Measurements from ENCODE around the gene TLL2.

The TLL2 gene

GRCh38 chr10:96384506-96384905 lies 129.2 kb downstream of the TLL2 start:
- DNase-seq (ENCODE audit: extremely low spot score), result no peak
- POLR2A ChIA-PET, result no interaction called here
- CTCF ChIA-PET, result no interaction called here
- TF ChIP-seq NFRKB (IDR thresholded peaks at IDR 0.05) (no peak), TARDBP (IDR thresholded peaks at IDR 0.05) (no peak), ZNF384 (IDR thresholded peaks at IDR 0.05) (no peak), L3MBTL2 (conservative IDR thresholded peaks at IDR 0.05) (no peak), FOXA1 (IDR thresholded peaks at IDR 0.05) (no peak), SP1 (IDR thresholded peaks at IDR 0.05) (no peak), ELF4 (IDR thresholded peaks at IDR 0.05) (no peak), HDGF (IDR thresholded peaks at IDR 0.05; ENCODE audit: borderline replicate concordance) (no peak), BHLHE40 (IDR thresholded peaks at IDR 0.05; ENCODE audit: borderline replicate concordance) (no peak), ARNT (IDR thresholded peaks at IDR 0.05) (no peak), PKNOX1 (IDR thresholded peaks at IDR 0.05) (no peak), CTBP1 (IDR thresholded peaks at IDR 0.05; ENCODE audit: borderline replicate concordance) (no peak)

- no peak for DNase-seq (ENCODE audit: extremely low spot score)
- ChIA-PET CTCF (interaction anchor here (0.5 to 0.8 kb wide), 2 partner anchors 33 to 224 kb away, joined by 3 to 4 read pairs; no protein-coding TSS in a partner anchor), POLR2A (no interaction called here)
- TF ChIP-seq SUZ12 (IDR thresholded peaks at IDR 0.05), result no peak
- TF ChIP-seq CTBP1 (IDR thresholded peaks at IDR 0.05; ENCODE audit: borderline replicate concordance), result no peak
- TF ChIP-seq ZNF384 (IDR thresholded peaks at IDR 0.05), result no peak
- no peak for TF ChIP-seq TARDBP (IDR thresholded peaks at IDR 0.05)
- TF ChIP-seq PKNOX1 (IDR thresholded peaks at IDR 0.05), result no peak
These were observed 132.9 kb downstream of the TLL2 start for GRCh38 chr10:96380821-96381220.

GRCh38 chr10:96379758-96380157 lies 134.0 kb downstream of the TLL2 start:
- TF ChIP-seq TARDBP (IDR thresholded peaks at IDR 0.05) (no peak), LEF1 (IDR thresholded peaks at IDR 0.05; ENCODE audit: borderline replicate concordance) (no peak), FOXA1 (IDR thresholded peaks at IDR 0.05) (no peak), FOXK2 (IDR thresholded peaks at IDR 0.05) (no peak), FOXM1 (IDR thresholded peaks at IDR 0.05; ENCODE audit: borderline replicate concordance) (no peak), ARNT (IDR thresholded peaks at IDR 0.05) (no peak), ELF4 (IDR thresholded peaks at IDR 0.05) (no peak), ZNF384 (IDR thresholded peaks at IDR 0.05) (no peak), CTBP1 (IDR thresholded peaks at IDR 0.05; ENCODE audit: borderline replicate concordance) (no peak), SP1 (IDR thresholded peaks at IDR 0.05) (no peak), PKNOX1 (IDR thresholded peaks at IDR 0.05) (no peak), BHLHE40 (IDR thresholded peaks at IDR 0.05; ENCODE audit: borderline replicate concordance) (no peak), SUZ12 (IDR thresholded peaks at IDR 0.05) (no peak), L3MBTL2 (conservative IDR thresholded peaks at IDR 0.05) (no peak), NFRKB (IDR thresholded peaks at IDR 0.05) (no peak), HDGF (IDR thresholded peaks at IDR 0.05; ENCODE audit: borderline replicate concordance) (no peak)

GRCh38 chr10:96378741-96379140 lies 135.0 kb downstream of the TLL2 start:
- no peak for TF ChIP-seq PKNOX1 (IDR thresholded peaks at IDR 0.05)
- TF ChIP-seq FOXK2 (IDR thresholded peaks at IDR 0.05), result no peak
- no peak for TF ChIP-seq FOXM1 (IDR thresholded peaks at IDR 0.05; ENCODE audit: borderline replicate concordance)
- no peak for TF ChIP-seq FOXA1 (IDR thresholded peaks at IDR 0.05)
- no peak for TF ChIP-seq CTBP1 (IDR thresholded peaks at IDR 0.05; ENCODE audit: borderline replicate concordance)
- no peak for TF ChIP-seq TARDBP (IDR thresholded peaks at IDR 0.05)
- TF ChIP-seq NFRKB (IDR thresholded peaks at IDR 0.05), result no peak
- no peak for TF ChIP-seq ARNT (IDR thresholded peaks at IDR 0.05)
- no peak for TF ChIP-seq L3MBTL2 (conservative IDR thresholded peaks at IDR 0.05)
- no peak for TF ChIP-seq BHLHE40 (IDR thresholded peaks at IDR 0.05; ENCODE audit: borderline replicate concordance)
- TF ChIP-seq SP1 (IDR thresholded peaks at IDR 0.05), result no peak
- TF ChIP-seq ELF4 (IDR thresholded peaks at IDR 0.05), result no peak
- TF ChIP-seq LEF1 (IDR thresholded peaks at IDR 0.05; ENCODE audit: borderline replicate concordance), result no peak
- no peak for TF ChIP-seq HDGF (IDR thresholded peaks at IDR 0.05; ENCODE audit: borderline replicate concordance)
- no peak for TF ChIP-seq SUZ12 (IDR thresholded peaks at IDR 0.05)
- no peak for TF ChIP-seq ZNF384 (IDR thresholded peaks at IDR 0.05)
- POLR2A ChIA-PET, result no interaction called here
- CTCF ChIA-PET, result no interaction called here

More at GRCh38 chr10:96379758-96380157, 134.0 kb downstream of the TLL2 start:
- ChIA-PET CTCF (no interaction called here), POLR2A (no interaction called here)
- no peak for DNase-seq (ENCODE audit: extremely low spot score)

GRCh38 chr10:96377816-96378294 lies 135.9 kb downstream of the TLL2 start:
- ChIA-PET POLR2A (no interaction called here), CTCF (interaction anchor here (0.6 to 1.1 kb wide), 2 partner anchors 9 to 136 kb away, joined by 3 read pairs; no protein-coding TSS in a partner anchor)
- no peak for TF ChIP-seq CTBP1 (IDR thresholded peaks at IDR 0.05; ENCODE audit: borderline replicate concordance)
- TF ChIP-seq TARDBP (IDR thresholded peaks at IDR 0.05), result no peak
- no peak for DNase-seq (ENCODE audit: extremely low spot score)

More at GRCh38 chr10:96378741-96379140, 135.0 kb downstream of the TLL2 start:
- no peak for DNase-seq (ENCODE audit: extremely low spot score)

- no peak for TF ChIP-seq LEF1 (IDR thresholded peaks at IDR 0.05; ENCODE audit: borderline replicate concordance)
- TF ChIP-seq PKNOX1 (IDR thresholded peaks at IDR 0.05), result no peak
- TF ChIP-seq FOXM1 (IDR thresholded peaks at IDR 0.05; ENCODE audit: borderline replicate concordance), result no peak
- no peak for TF ChIP-seq TARDBP (IDR thresholded peaks at IDR 0.05)
- no peak for TF ChIP-seq FOXK2 (IDR thresholded peaks at IDR 0.05)
- TF ChIP-seq NFRKB (IDR thresholded peaks at IDR 0.05), result no peak
- no peak for TF ChIP-seq FOXA1 (IDR thresholded peaks at IDR 0.05)
- no peak for TF ChIP-seq CTBP1 (IDR thresholded peaks at IDR 0.05; ENCODE audit: borderline replicate concordance)
- TF ChIP-seq HDGF (IDR thresholded peaks at IDR 0.05; ENCODE audit: borderline replicate concordance), result no peak
- TF ChIP-seq SUZ12 (IDR thresholded peaks at IDR 0.05), result no peak
- TF ChIP-seq SP1 (IDR thresholded peaks at IDR 0.05), result no peak
- TF ChIP-seq L3MBTL2 (conservative IDR thresholded peaks at IDR 0.05), result no peak
- TF ChIP-seq ELF4 (IDR thresholded peaks at IDR 0.05), result no peak
- no peak for TF ChIP-seq ZNF384 (IDR thresholded peaks at IDR 0.05)
- TF ChIP-seq BHLHE40 (IDR thresholded peaks at IDR 0.05; ENCODE audit: borderline replicate concordance), result no peak
- no peak for TF ChIP-seq ARNT (IDR thresholded peaks at IDR 0.05)
- DNase-seq (ENCODE audit: extremely low spot score), result no peak
- POLR2A ChIA-PET, result no interaction called here
- CTCF ChIA-PET, result interaction anchor here (1.1 to 2.6 kb wide), 2 partner anchors 12 to 138 kb away, joined by 3 to 11 read pairs; no protein-coding TSS in a partner anchor
These were observed 137.2 kb downstream of the TLL2 start for GRCh38 chr10:96376483-96376882.

All from HEK293T (cell line).